Fibroblast of the aortic adventitia (primary cell): ENCODE measurements around the gene DCC. TPM values are rescaled to one million over a fixed set of nuclear protein-coding genes. Genes with fewer than 3 reads are reported as not detected.

Experiments
- DNase-seq: peaks from one replicate; pipeline ENCODE4 v3.0.0-alpha.2; 2010; ENCODE audit warnings: low read depth
- H3K4me3 ChIP-seq: 2 replicates; pipeline ENCODE4 v1.5.1; 2011; ENCODE audit warnings: low read depth, mild to moderate bottlenecking, control low read depth, low read length, moderate library complexity
- CTCF ChIP-seq: IDR thresholded peaks from 2 replicates; pipeline ENCODE4 v1.5.1; 2011; ENCODE audit warnings: mild to moderate bottlenecking, low read length, control low read depth, inconsistent platforms; ENCODE audit not compliant: insufficient read depth
- total RNA-seq: library from RNA; depleted of rRNA; stranded (reverse); fragments of >200 nt; gene quantifications from 2 replicates; pipeline ENCODE4 v1.2.3, GENCODE V29; 2012; ENCODE audit warnings: low replicate concordance

Gene DCC
- total RNA-seq, 1 donor, result 0.09 TPM

DNA sequence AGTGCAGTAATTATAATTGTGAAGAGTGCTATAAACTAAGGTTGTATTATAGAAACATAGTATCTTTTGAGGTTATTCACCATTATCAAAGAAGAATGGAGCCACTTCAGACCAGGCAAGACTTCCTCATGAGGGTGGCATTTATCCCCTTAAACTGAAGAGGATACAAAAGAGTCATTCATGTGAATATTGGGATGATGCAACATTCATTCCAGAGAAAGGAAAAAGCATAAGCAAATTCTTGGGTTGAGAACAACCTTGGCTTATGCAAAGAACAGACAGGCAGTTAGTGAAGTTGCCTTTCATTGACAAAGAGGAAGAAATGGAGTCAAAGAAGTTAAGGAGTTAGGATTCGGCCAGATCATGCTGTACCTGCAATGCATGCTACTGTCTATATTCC is 1201.9 kb downstream of the DCC start:
- TF ChIP-seq CTCF, result no peak
- H3K4me3 ChIP-seq, result no peak overlapping the region
- DNase-seq, result no peak

DNA sequence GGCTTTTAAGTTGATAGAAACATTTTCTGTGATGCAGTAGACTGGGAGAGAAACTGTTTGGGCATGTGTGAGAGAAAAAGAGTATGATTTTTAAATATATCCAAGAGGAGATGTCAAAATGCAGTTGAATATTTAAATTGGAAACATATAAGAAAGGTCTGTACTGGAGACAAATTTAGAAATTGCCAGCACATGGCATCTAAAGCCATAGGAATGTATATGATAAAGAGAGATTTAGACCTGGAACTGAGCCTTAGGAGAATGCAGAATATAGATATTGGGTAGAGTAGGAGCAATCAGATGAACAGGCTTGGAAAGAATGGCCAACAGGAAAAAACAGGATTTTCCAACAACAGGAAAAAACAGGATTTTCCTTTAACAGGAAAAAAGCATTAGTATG is 1203.7 kb downstream of the DCC start:
- no peak for TF ChIP-seq CTCF
- no peak for DNase-seq
- no peak overlapping the region for H3K4me3 ChIP-seq

GRCh38 chr18:53544917-53545316 is 1204.9 kb downstream of the DCC start:
- H3K4me3 ChIP-seq, result no peak overlapping the region
- TF ChIP-seq CTCF, result no peak

DNA sequence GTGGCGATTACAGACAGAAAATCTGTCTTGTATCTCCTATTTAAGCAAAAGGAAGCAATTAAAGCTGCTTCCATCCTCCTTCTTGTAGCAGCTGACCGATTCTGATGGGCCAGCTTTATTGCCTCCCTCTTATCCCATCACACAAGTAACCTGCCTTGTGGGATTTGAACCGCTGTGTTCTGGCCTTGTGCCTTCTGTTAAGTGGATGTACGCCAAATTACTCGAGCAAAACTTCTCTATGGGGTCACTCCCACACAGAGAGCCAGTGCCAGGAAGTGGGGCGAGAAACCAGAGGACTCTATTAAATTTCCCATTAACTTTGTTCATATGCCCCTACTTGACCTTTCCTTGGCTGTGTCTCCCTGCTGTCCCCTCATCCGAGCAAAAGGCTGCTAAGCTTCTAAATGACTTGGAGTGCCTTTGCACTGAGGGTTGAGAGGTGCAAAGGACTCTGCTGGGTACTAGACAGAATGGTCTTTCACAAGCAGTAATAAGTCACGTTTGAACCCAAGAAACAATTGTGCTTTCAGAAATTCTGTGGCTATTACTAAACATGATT is 1212.0 kb downstream of the DCC start:
- no peak for DNase-seq
- TF ChIP-seq CTCF, result no peak

More at GRCh38 chr18:53544917-53545316, 1204.9 kb downstream of the DCC start:
- DNase-seq, result no peak

GRCh38 chr18:53553030-53553429 is 1213.0 kb downstream of the DCC start:
- H3K4me3 ChIP-seq, result no peak overlapping the region
- DNase-seq, result no peak
- TF ChIP-seq CTCF, result no peak

More for the DNA sequence above, 1212.0 kb downstream of the DCC start:
- H3K4me3 ChIP-seq, result no peak overlapping the region

DNA sequence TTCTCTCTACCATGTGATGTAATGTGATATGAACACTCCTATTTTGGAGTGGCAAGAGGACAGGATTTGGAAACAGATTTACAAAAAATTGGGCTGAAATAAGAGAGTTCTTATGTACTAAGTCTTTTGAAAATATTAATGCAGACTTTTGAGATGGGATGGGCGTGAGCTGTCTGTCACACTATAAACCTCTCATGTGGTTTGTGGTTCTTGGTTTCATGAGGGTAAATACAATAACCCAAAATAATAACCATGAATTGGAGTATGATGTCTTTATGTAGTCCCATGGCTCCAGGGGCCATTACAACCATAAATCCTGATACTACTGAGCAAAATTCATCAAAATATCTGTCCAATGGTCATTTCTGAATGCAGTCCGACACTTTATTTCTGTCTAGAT is 1216.5 kb downstream of the DCC start:
- no peak for DNase-seq
- no peak for TF ChIP-seq CTCF
- H3K4me3 ChIP-seq, result no peak overlapping the region

DNA sequence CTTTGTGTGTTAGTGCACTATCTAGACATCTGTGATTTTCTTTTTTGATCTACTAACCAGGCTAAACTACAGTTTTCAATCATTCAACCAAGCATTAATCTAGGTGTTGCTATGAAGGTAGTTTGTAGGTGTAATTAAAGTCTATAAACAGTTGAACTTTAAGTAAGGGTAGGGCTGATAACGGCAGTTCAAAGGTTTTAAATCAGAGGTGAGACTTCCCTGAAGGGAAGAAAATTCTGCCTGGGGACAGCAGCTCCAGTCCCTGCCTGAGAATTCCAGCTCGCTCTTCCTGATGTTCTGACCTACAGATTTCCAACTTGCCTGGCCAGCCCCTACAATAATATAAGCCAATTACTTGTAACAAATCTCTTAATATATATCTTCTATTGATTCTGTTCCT is 1220.5 kb downstream of the DCC start:
- TF ChIP-seq CTCF, result no peak
- DNase-seq, result no peak
- no peak overlapping the region for H3K4me3 ChIP-seq
